Endodermal cell (in vitro differentiated cells): Measurements from ENCODE around the gene SYT11. TPM values are rescaled to one million over a fixed set of nuclear protein-coding genes. Genes with fewer than 3 reads are reported as not detected.
"Not testable (repeated sequence)": the region's sequence is repeated elsewhere in the genome, so short reads cannot be mapped to it uniquely, and the experiment has no call there.

Experiments
- DNase-seq: peaks from one replicate; pipeline ENCODE4 v3.0.0-alpha.2; 2017
- H3K27ac ChIP-seq: 2 replicates; pipeline ENCODE4 v1.5.1; 2013; ENCODE audit warnings: mild to moderate bottlenecking, low read depth, low read length, moderate library complexity
- H3K27me3 ChIP-seq: 2 replicates; pipeline ENCODE4 v1.6.1; 2013; ENCODE audit warnings: mild to moderate bottlenecking, low read length, moderate library complexity; ENCODE audit not compliant: insufficient read depth, control insufficient read depth, poor library complexity, severe bottlenecking
- H3K36me3 ChIP-seq: 2 replicates; pipeline ENCODE4 v1.7.0; 2013; ENCODE audit warnings: mild to moderate bottlenecking, low read length, moderate library complexity; ENCODE audit not compliant: control insufficient read depth, insufficient read depth
- H3K4me1 ChIP-seq: one replicate; pipeline ENCODE4 v1.7.0; 2013; ENCODE audit warnings: low read length; ENCODE audit not compliant: control insufficient read depth, insufficient read depth
- H3K4me3 ChIP-seq: 2 replicates; pipeline ENCODE4 v1.5.1; 2013; ENCODE audit warnings: mild to moderate bottlenecking, low read length, moderate library complexity
- H3K9ac ChIP-seq: 2 replicates; pipeline ENCODE4 v1.6.1; 2013; ENCODE audit warnings: mild to moderate bottlenecking, low read length, moderate library complexity; ENCODE audit not compliant: poor library complexity, severe bottlenecking; ENCODE audit errors: extremely low read depth
- H3K9me3 ChIP-seq: 2 replicates; pipeline ENCODE4 v1.6.1; 2013; ENCODE audit warnings: mild to moderate bottlenecking, low read length, moderate library complexity; ENCODE audit not compliant: control insufficient read depth
- H3K27ac Mint-ChIP-seq: 2 replicates; pipeline ENCODE4 v1.8.0; 2020; ENCODE audit warnings: mixed read lengths
- H3K27me3 Mint-ChIP-seq: 2 replicates; pipeline ENCODE4 v1.8.0; 2021; ENCODE audit warnings: mild to moderate bottlenecking, mixed read lengths; ENCODE audit not compliant: insufficient read depth
- H3K36me3 Mint-ChIP-seq: 2 replicates; pipeline ENCODE4 v1.8.0; 2020; ENCODE audit warnings: low read depth, mixed read lengths
- H3K4me1 Mint-ChIP-seq: 2 replicates; pipeline ENCODE4 v1.8.0; 2020; ENCODE audit warnings: mixed read lengths
- H3K4me3 Mint-ChIP-seq: 2 replicates; pipeline ENCODE4 v1.8.0; 2020; ENCODE audit warnings: mild to moderate bottlenecking, moderate library complexity, mixed read lengths
- H3K9me3 Mint-ChIP-seq: 2 replicates; pipeline ENCODE4 v1.8.0; 2020; ENCODE audit warnings: mild to moderate bottlenecking, mixed read lengths
- WGBS, 2 experiments: methylation state at CpG; one replicate each; pipeline versions ENCODE4 v1.1.5 to v1.1.7; 2013; ENCODE audit warnings: missing lambda C conversion rate in 2 of 2, mixed read lengths in 1 of 2; ENCODE audit not compliant: insufficient coverage in 1 of 2, insufficient read length in 1 of 2; 5-methylcytosine and 5-hydroxymethylcytosine counted together
- total RNA-seq, 2 donors: library from RNA; stranded (reverse); fragmentation: NEBNext Ultra II Directional in 1 of 2; extraction: Animal tissue kit (Norgen Biotek cat#: 25700) in 1 of 2; gene quantifications; 2 replicates in 1 of 2; 3 replicates in 1 of 2; pipeline ENCODE4 v1.2.1, GENCODE V29; 2021
- TF ChIP-seq, protein P1 (sequence below): fragments of 200-600 bp; sonication (generic); conservative IDR thresholded peaks from 2 replicates; pipeline ENCODE4 v1.5.0; 2021; ENCODE audit warnings: antibody characterized with exemption, mild to moderate bottlenecking

SYT11 gene
- total RNA-seq, 2 donors from 2014 or later = 0.40 to 5.0 TPM

GRCh38 chr1:155925506-155925905 lies 66.1 kb downstream of the SYT11 start:
- Mint-ChIP-seq H3K9me3 (no peaks in the 10 kb centered on the region), H3K27ac (peak overlapping the region; percentile 37), H3K4me1 (peaks cover under 1% of the 10 kb centered on the region), H3K36me3 (peaks cover 85% of the 10 kb centered on the region), H3K4me3 (no peak overlapping the region), H3K27me3 (no peaks in the 10 kb centered on the region)
- Histone ChIP-seq H3K9me3 (no peaks in the 10 kb centered on the region), H3K9ac (no peak overlapping the region), H3K4me1 (peaks cover 2% of the 10 kb centered on the region), H3K27ac (no peak overlapping the region), H3K27me3 (no peaks in the 10 kb centered on the region), H3K36me3 (peaks cover 97% of the 10 kb centered on the region), H3K4me3 (no peak overlapping the region)
- no peak for DNase-seq
- 94 to 100% methylated on average over 2 of the region's 2 CpGs for WGBS, 2 experiments
- TF ChIP-seq, protein P1, sequence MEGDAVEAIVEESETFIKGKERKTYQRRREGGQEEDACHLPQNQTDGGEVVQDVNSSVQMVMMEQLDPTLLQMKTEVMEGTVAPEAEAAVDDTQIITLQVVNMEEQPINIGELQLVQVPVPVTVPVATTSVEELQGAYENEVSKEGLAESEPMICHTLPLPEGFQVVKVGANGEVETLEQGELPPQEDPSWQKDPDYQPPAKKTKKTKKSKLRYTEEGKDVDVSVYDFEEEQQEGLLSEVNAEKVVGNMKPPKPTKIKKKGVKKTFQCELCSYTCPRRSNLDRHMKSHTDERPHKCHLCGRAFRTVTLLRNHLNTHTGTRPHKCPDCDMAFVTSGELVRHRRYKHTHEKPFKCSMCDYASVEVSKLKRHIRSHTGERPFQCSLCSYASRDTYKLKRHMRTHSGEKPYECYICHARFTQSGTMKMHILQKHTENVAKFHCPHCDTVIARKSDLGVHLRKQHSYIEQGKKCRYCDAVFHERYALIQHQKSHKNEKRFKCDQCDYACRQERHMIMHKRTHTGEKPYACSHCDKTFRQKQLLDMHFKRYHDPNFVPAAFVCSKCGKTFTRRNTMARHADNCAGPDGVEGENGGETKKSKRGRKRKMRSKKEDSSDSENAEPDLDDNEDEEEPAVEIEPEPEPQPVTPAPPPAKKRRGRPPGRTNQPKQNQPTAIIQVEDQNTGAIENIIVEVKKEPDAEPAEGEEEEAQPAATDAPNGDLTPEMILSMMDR = no peak

DNA sequence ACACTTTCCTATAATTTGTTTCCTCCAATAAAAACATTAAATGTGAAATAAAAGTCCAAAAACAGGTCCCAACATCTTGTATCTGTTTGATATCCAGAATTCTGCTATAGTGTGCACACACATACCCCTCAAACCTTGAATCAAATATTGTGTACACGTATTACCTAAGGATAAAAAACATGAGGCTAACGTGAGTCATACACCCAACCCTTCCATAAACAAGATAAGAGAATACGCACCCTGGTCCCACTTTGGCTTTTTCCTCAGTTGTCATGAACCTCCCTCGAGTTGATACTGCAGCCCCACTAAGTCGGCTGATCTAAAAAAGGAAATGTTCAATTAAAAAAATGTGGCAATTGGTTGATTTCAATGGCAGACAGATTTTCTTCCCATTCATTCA lies 69.7 kb downstream of the SYT11 start:
- H3K36me3 Mint-ChIP-seq = peaks cover 75% of the 10 kb centered on the region
- WGBS, 2 experiments = 98 to 100% methylated on average over 3 to 5 of the region's 5 CpGs
- no peaks in the 10 kb centered on the region for H3K9me3 Mint-ChIP-seq
- Histone ChIP-seq H3K9ac (no peak overlapping the region), H3K27ac (no peak overlapping the region), H3K4me1 (peaks cover 2% of the 10 kb centered on the region), H3K4me3 (no peak overlapping the region), H3K27me3 (no peaks in the 10 kb centered on the region), H3K36me3 (peaks cover 93% of the 10 kb centered on the region), H3K9me3 (no peaks in the 10 kb centered on the region)
- no peak for DNase-seq
- H3K27ac Mint-ChIP-seq = no peak overlapping the region
- TF ChIP-seq, protein P1 = no peak
- H3K4me3 Mint-ChIP-seq = no peak overlapping the region
- peaks cover 18% of the 10 kb centered on the region for H3K4me1 Mint-ChIP-seq
- H3K27me3 Mint-ChIP-seq = no peaks in the 10 kb centered on the region

DNA sequence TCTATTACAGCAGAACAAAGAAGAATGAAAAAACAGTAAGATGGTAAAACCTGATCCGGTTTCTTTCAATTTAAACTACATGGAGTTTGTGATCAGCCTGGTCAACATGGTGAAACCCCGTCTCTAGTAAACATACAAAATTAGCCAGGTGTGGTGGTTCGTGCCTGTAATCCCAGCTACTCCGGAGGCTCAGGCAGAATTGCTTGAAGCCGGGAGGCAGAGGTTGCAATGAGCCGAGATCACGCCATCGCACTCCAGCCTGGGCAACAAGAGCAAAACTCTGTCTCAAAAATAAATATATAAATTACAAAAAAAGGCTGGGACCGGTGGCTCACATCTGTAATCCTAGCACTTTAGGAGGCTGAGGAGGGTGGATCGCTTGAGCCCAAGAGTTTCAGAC lies 71.4 kb downstream of the SYT11 start:
- Histone ChIP-seq H3K36me3 (peaks cover 78% of the 10 kb centered on the region), H3K4me3 (peak overlapping the region; percentile 100)
- H3K9me3 ChIP-seq, H3K9ac ChIP-seq, H3K4me1 ChIP-seq, H3K27me3 ChIP-seq, H3K27me3 Mint-ChIP-seq, H3K9me3 Mint-ChIP-seq, H3K27ac ChIP-seq, DNase-seq, H3K4me3 Mint-ChIP-seq: not testable (repeated sequence)
- Mint-ChIP-seq H3K4me1 (peaks cover 18% of the 10 kb centered on the region), H3K27ac (peak overlapping the region; percentile 64), H3K36me3 (peaks cover 64% of the 10 kb centered on the region)
- WGBS, 2 experiments = 94 to 99% methylated on average over 5 to 10 of the region's 10 CpGs
